Activated naive CD8-positive, alpha-beta T cell treated with anti-CD3 and anti-CD28 coated beads, Interleukin-2, amount 50 U/mL, for 24 hours (primary cell): ENCODE results near the gene SPINK5.

Experiments
- ATAC-seq: fragments of 150-1000 bp; cut with Tn5 transposase; one replicate; pipeline ENCODE4 v1.10.0; 2021
- DNase-seq: peaks from one replicate; pipeline ENCODE4 v3.0.0; 2021
- H3K27ac Mint-ChIP-seq: one replicate; pipeline ENCODE4 v1.8.0; 2021; ENCODE audit warnings: mild to moderate bottlenecking, mixed read lengths
- H3K27me3 Mint-ChIP-seq: one replicate; pipeline ENCODE4 v1.8.0; 2021; ENCODE audit warnings: mixed read lengths
- H3K36me3 Mint-ChIP-seq: one replicate; pipeline ENCODE4 v1.8.0; 2021; ENCODE audit warnings: low read depth, mixed read lengths
- H3K4me1 Mint-ChIP-seq: one replicate; pipeline ENCODE4 v1.8.0; 2021; ENCODE audit warnings: mixed read lengths
- H3K4me3 Mint-ChIP-seq: one replicate; pipeline ENCODE4 v1.8.0; 2021; ENCODE audit warnings: mild to moderate bottlenecking, moderate library complexity, mixed read lengths
- H3K9me3 Mint-ChIP-seq: one replicate; pipeline ENCODE4 v1.8.0; 2021; ENCODE audit warnings: mixed read lengths

Gene SPINK5

DNA sequence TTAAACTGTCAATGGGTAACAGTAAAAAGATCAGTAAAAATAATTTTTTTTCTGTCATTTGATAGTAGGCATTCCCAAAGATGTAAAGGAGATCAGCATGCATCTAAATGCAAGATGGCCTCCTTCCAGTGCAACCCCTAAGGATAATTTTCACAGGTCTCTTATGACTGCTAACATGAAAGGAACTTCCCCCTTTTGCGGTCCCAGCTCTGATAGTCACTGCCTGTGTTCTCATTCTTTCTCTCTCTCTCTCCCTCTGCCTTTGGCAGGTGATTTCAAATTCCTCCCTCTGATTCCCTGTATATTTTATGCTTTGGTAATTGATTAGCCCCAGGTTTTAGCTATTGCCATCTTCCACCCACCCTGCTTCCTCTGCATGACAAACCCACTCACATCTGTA, 113.4 kb downstream of the SPINK5 start:
- ATAC-seq, result no peak
- H3K9me3 Mint-ChIP-seq, result no peaks in the 10 kb centered on the region
- peaks cover 7% of the 10 kb centered on the region for H3K27me3 Mint-ChIP-seq
- H3K4me1 Mint-ChIP-seq, result no peaks in the 10 kb centered on the region
- no peak overlapping the region for H3K27ac Mint-ChIP-seq
- DNase-seq, result no peak
- H3K36me3 Mint-ChIP-seq, result no peaks in the 10 kb centered on the region
- no peak overlapping the region for H3K4me3 Mint-ChIP-seq

DNA sequence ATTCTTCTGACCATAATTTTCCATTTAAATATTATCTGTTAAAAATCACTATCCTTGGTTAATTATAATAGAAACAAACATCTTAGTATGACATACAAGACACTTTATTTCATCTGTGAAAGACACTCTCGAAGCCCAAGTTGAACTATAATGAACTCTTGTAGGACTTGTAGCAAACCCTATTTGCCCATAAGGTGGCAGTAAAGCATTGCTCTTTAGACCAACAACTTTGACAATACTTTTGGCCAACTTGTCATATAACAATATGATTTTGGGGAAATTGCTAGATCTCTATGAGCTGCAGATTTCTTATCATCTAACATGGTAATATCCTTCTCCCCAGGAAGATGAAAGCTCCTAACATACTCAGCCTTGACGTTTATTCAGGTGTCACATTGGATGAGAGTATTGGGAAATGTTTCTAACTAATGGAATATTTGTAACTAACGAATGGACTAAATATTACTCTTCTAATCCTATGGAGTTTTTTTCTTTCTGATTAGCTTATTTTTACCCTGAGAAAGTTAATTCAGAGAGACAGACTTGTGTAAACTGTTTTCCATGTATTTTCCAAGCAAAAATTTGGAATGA, 115.5 kb downstream of the SPINK5 start:
- DNase-seq, result no peak
- no peaks in the 10 kb centered on the region for H3K36me3 Mint-ChIP-seq

DNA sequence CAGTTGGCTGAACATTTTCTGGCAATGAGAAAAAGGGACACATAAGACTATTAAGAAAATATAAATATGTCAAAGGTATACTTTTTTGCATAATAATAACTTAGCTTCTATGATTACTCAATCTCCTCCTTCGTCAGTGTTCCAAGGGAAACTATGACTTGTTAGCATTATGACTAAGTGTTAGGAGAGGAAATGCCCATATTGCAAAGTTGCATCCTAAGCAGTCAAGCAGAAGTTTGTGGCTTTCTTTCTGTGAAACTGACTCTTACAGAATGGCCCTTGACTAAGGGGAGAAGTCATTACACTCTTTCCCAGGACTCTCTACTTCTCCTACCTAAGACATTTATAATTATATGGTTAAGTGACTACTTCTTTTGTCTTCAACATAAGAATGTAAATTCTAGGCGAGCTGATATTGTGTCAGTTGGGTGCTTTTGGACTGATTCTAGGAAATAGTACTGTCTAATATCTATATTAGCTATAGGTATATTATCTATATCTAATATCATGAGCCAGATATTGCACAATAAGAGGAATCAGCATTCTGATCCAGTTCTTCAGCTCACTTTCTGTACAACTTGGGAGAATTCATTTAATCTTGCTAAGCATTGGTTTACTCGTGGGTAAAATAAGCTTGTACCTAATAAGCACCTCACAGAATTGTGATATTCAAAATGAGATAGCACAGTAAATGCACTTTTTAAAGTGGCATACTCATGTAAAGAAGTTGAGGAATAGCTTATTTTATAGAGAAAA, 122.6 kb downstream of the SPINK5 start:
- H3K27me3 Mint-ChIP-seq, result peaks cover 34% of the 10 kb centered on the region
- no peaks in the 10 kb centered on the region for H3K9me3 Mint-ChIP-seq
- no peaks in the 10 kb centered on the region for H3K36me3 Mint-ChIP-seq
- no peak for DNase-seq
- H3K27ac Mint-ChIP-seq, result no peak overlapping the region
- H3K4me1 Mint-ChIP-seq, result peaks cover 10% of the 10 kb centered on the region
- peak; percentile 100 for ATAC-seq
- no peak overlapping the region for H3K4me3 Mint-ChIP-seq

More for the DNA sequence above, 115.5 kb downstream of the SPINK5 start:
- ATAC-seq, result no peak
- H3K27me3 Mint-ChIP-seq, result peaks cover 19% of the 10 kb centered on the region
- H3K4me3 Mint-ChIP-seq, result no peak overlapping the region
- H3K9me3 Mint-ChIP-seq, result no peaks in the 10 kb centered on the region
- no peak overlapping the region for H3K27ac Mint-ChIP-seq
- no peaks in the 10 kb centered on the region for H3K4me1 Mint-ChIP-seq
